Stimulated activated CD4-positive, alpha-beta T cell treated with anti-CD3 and anti-CD28 coated beads, Interleukin-4, amount 100 ng/mL, for 48 hours (primary cell): Measurements from ENCODE around the gene ADCK1.
"Not testable (repeated sequence)": the region's sequence is repeated elsewhere in the genome, so short reads cannot be mapped to it uniquely, and the experiment has no call there.

ENCODE experiments used
- DNase-seq, 2 donors: peaks; one replicate each; pipeline ENCODE4 v3.0.0-alpha.2; 2020; ENCODE audit warnings: low read depth in 2 of 2

The ADCK1 gene

DNA sequence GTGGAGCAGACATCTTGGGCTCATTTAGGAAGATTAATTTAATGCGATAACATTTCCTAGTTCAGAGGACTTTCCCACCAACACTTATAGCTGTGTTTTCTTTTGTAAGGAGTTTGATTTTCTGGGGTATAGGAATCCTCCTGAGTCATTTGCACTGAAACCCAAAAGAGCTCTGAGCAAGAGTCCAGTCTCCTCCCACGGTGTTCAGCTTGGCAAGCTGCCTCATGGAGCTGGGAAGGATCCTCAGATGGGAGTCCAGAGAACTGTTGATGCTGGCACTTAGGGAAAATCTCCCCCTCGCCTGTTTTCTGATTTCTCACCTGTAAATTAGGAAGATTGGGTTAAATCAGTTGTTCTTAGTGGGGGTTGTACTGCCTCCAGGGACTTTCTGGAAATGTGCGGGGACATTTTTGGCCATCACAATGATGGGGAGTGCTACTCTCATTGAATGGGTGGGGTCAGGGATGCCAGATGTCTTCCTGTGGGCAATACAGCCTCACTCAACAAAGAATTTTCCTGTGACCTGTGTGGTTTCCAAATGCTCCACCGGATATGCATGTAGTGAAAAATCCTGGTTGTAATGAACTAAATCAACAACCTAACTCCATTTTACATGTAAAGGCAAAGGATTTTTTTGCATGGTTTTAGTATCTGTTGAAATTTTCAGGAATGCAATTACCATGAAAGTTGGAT, 150.6 kb downstream of the ADCK1 start:
- DNase-seq: no peak

DNA sequence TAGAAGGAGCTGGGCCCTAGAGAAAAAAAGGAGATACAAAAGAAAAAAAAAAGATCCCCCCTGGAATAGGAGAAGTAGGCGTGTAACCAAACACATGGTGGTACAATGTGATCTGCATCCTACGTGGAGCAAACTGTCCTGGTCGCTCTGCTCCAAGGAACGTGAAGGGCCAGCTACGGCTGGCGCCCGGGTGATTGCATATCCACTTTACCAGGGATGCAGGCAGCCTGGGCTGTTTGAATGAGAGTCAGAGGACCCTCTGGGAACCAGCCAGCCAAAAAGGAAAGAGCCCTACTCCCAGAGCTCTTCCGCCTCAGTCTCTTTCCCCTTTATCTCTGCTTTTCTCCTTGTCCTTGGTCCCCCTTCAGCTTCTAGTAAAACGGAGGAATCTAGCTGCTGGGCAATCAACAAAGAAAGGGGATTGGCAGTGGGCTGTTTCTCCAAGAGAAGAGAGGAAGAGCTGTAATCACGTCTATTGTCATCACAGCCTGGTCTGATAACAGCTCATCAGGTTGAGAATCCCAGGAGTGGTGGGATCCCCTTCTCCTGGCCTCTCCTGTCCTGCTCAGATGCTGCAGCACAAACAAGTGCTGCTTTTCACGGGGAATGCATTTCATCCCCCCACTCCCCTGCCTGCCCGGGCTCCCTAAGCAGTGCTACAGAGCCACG, 156.0 kb downstream of the ADCK1 start:
- no peak for DNase-seq

DNA sequence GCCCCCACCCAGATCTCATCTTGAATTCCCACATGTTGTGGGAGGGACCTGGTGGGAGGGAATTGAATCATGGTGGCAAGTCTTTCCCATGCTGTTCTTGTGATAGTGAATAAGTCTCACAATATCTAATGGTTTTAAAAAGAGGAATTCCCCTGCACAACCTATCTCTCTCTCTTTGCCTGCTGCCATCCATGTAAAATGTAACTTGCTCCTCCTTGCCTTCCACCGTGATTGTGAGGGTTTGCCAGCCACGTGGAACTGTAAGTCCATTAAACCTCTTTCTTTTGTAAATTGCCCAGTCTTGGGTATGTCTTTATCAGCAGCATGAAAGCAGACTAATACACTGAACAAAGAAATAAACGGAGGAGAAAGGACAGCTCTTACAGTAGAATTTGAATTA, 159.8 kb downstream of the ADCK1 start:
- DNase-seq: not testable (repeated sequence)

DNA sequence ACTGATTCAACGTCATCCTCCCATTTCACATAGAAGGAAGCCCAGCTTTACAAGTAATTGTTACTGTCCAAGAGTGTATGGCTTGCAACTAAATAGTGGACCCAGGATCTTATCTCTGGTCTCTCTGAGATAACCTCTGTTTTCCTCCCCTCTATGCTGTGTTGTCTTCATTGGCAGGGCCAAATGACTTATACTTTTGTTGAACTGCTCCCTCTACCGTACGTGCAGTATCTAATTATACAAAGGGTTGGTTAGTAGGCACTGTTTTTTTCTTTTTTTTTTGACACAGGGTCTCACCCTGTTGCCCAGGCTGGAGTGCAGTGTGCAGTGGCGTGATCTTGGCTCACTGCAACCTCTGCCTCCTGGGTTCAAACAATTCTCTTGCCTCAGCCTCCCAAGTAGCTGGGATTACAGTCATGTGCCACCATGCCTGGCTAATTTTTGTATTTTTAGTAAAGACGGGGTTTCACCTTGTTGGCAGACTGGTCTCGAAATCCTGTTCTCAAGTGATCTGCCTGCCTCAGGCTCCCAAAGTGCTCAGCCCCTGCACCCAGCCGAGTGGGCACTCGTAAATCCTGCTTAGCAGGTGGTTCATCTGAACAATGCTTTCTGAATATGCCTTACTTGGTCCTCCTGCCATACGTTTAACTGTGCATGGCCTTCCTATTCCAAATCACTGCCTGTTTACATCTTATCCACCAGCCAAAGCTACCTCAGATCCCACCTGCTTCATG, 162.1 kb downstream of the ADCK1 start:
- DNase-seq: no peak

DNA sequence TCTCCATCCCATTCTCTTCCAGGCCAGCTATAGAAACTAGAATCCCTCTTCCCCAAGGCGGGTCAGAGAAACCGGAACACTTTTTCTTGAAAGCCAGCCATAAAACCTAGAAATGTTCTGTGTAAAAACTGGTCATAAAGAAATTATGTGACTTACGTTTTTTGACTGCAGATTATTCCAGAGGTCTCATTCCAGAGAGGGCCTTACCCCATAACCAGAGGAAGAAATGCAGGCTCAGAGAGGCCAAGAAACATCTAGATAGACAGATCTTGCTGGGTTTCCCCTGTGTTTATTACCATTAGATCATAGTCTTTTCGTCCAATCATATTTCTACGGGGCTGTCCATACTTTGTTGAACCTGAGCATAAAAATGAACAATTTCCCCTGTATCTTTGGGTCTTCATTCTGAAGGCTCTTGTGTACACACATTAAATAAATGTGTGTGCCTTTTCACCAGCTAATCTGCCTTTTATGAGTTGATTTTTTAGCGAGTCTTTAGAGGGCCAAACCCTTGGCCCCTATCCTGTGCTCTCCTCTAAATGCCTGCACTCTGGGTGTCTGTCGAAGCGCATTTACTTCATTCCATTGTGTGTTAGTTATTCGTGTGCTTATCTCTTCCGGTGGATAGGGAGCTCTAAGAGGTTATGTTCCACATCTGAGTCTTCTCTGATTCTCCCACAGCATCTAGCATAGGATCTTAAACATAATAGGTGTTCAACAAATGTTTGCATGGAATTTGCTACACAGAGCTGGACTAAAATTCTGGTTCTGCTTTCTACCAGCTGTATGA, 163.0 kb downstream of the ADCK1 start:
- no peak for DNase-seq

DNA sequence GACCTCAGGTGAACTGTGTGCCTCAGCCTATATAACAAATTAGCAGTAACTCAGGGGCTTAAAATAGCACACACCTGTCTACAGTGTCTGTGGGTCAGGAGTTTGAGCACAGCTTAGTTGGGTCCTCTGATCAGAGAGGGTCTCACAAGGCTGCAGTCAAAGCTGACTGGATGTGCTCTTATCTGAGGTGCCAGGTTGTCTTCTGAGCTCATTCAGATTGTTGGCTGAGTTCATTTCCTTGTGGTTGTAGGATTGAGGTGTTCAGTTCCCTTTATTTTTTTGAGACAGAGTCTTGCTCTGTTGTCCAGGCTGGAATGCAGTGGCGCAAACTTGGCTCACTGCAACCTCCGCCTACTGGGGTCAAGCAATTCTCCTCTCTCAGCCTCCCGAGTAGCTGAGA, 164.7 kb downstream of the ADCK1 start:
- DNase-seq: no peak

DNA sequence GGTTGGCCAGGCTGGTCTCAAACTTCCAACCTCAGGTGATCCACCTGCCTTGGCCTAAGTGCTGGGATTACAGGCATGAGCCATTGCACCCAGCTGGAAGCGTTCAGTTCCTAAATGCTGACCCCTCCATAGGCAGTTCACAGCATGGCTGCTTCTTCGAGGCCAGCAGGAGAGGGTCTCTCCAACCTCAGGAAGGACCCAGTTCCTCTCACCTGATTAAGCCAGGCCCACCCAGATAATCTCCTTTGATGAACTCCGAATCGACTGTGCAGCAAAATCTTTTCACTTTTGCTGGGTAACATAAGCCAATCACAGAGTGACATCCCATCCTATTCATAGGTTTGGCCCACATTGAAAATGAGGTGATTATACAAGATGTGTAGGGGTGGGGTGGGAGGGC, 165.1 kb downstream of the ADCK1 start:
- no peak for DNase-seq

DNA sequence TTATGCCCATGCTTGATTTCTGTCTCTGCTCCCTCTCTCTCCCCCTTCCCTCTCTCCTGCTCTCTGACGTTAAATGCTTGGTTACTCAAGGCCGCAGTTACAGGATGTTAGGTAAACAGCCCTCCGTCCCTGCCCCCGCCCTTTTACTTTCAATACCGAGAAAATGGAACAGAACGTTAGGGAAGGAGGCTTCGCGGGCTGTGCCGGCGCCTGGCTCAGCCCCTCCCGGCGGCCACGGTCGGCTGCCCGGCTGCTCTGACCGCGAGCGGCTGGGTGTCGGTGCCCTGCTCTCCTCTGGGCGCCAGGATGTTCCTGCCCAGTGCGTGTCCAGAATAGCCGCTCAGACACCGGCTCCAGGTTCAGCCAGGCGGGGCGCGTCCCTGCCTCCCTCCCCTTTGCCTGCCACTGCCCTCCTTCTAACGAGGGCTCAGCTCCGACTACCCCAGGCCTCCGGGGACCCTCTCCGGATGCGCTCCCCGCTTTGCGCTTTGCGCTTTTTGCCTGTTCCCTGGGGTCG, 166.1 kb downstream of the ADCK1 start:
- DNase-seq: no peak

DNA sequence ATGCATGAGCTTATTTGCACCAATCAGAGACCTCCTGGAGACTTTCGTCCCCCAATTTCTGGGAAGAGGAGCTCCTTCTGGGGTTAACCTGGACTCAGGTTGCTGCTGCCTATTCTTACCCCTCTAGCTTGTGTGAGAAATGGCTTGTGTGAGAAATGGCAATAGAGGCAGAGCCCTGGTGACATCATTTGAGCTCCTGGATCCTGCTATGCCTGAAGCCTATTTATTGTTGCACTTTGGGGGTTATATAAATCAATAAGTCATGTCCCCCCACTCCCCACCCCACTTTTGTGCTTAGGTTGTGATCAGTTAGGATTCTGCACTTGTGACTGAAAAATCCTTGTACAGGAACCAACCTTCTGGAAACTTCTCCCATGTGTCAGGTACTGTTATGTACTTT, 167.2 kb downstream of the ADCK1 start:
- no peak for DNase-seq

DNA sequence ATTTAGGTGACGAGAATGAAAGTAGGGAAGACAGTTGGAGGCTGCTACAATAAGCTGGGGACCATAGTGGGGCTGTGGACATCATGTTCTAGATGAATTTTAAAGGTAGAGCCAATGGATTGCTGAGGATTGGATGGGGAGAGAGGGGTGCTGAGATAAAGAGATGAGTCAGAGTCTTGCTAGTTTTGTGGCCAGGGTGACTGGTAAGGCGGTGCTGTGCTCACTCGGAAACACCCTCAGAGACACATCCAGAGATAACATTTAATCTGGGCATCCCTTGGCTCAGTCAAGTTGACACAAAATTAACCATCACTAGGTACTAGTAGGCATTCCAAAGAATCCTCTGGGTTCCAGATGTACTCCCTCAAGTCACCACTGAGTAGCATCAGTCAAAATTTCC, 170.7 kb downstream of the ADCK1 start:
- no peak for DNase-seq

DNA sequence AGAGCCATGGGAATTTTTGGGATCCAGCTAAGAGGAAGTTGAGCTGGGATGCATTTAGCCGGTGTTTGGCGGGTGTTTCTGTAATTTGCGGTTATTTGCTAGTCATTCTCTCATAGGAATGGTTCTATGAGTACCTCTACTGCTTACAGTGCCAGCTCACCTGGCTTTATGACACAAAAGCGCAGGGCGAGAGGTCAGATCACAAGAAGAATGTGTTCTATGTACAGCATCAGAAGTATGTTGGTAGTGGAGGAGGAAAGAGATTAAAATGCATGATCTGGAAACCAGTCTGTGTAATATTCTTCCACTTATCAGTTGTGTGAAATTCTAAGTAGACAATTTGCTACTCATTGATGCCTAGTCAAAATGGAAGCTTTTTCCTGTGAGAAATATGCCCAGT, 173.3 kb downstream of the ADCK1 start:
- no peak for DNase-seq

DNA sequence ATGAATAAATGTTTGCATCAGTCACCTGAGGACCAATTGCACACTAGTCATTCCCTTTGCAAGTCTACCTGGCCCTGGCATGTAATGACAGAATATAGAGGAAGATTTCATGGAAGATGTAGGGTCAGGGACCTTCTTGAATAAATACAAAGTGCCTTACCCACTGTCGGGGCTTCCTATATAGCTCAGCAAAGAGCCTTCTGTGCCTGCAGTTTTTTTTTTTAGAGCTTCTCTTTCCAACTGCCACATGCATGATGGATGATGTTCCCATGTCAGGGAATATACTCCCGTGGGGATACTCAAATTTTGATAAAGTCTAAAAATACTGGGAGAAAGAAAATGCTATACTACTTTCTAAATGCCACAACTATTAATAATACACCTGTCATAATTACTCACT, 176.7 kb downstream of the ADCK1 start:
- no peak for DNase-seq

DNA sequence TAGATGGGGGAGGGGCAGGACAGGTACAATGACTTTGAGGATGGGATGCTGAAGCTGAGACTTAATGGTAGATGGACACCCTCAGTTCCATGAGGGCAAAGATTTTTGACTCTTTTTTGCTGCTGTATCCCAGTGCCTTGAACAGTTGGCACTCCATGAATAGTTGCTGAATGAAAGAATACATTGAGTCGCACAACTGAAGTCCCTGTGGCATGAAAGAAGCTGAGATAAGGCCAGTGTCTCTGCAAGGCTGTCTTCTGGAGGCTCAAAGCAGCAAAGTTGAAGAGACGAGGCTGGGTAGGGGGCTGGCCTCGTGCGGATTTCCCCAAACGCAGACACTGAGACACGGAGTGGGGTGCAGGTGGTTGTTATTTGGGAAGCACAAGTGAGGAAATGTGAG, 179.3 kb downstream of the ADCK1 start:
- no peak for DNase-seq

DNA sequence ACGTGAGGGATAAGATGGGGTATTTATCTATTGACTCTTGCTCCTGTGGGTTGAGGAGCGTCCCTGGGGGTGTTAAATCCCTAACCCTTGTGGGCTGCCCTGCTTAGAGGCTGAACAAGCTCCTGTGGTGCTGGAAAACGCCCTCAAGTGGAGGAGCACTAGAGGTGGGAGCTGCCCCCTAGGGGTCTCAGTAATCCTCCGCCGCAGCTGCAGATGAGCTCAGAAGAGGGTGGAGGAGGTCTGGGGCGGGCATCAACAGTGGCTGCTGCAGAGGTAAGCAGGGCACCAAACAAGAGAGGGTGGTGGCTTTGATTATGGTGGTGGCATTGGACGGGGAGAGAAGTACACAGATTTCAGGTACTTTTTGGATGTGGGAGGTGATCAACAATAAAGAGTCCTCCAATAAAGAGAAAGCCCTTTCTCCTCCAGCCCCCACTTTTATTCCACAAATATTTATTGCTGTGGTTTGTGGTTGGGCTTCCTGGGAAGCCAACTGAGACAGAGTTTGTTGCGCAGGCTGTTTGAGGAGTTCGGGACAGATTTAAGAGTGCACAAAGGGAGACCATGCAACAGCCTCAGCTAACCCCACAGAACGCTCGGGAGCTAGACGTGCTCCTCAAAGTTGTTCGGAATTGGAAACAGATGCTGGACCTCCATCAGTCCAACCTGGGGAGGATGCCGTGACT, 179.9 kb downstream of the ADCK1 start:
- DNase-seq: no peak

DNA sequence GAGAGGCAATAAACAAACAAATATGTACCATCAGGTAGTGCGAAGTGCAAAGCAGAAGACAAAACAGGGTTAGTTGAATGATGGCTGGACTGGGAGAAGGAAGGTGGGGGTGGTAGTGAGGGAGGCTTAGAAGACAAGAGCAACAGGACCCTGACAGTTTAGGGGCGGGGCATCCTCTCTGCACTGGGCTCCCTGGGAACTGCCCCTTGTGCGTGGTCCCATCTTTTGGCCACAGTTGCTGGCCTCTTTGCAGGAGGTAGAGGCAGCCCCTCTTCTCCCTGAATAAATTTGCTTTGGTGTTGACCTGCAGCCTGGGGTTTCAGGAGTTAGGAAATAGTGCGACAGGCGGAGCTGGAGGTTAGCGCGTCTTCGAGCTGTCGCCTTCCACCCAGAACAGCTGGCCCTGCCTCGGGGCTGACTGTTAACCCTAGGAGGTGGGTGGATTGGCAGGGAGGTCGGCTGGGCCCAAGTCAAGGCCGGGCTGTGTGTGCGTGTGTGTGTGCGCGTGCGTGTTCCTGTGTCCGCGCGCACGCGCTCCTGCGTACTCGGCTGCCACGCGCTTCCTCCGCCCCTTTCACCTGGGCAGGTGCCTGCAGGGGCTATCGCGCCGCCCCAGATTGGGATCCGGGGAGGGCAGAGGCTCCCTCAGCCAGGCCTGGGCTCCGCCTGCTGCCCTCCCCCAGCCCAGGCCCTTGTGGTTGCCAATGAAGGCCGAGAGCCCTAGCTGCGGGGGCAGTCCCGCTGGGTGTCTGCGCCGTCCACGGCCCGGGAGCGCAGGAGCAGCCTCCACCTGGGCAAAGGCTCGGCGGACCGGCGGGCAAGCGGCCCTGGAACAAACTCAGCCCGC, 180.8 kb downstream of the ADCK1 start:
- DNase-seq: no peak
